DMS79 treated with DMSO at 0.1 percent for 48 hours (cell line): ENCODE results near the gene BBC3.

Source experiments
- DNase-seq: peaks from one replicate; lab custom pipeline; 2025; lab: John Stamatoyannopoulos, UW

BBC3 gene

GRCh38 chr19:47195434-47195833 lies 35.6 kb downstream of the BBC3 start:
- DNase-seq: no peak

GRCh38 chr19:47190167-47190727 lies 40.8 kb downstream of the BBC3 start:
- DNase-seq: peak; percentile 76

DNA sequence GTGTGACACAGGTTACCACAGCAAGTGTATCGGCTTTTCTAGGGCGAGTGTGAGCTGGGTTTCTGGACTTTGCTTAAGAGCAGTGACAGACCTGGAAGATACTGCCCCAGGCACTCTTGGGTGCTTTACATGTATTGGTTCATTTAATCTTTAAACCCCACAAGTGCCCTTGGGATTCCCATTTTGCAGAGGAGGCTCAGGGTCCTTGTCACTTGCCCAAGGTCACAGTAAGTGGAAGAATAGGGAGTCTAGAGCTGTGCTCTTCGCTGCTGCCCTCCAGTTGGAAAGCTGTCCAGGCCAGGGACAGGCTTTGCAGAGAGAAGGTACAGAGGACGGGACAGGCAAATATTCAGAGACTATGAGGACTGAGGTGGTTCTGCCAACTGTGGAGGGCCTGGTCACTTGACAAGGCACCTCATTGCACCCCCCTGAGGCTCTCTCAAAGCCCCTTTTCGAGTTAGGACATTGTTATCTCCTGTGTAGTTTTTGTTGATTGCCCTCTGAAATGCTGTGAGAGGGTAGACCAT lies 42.4 kb downstream of the BBC3 start:
- DNase-seq: no peak

DNA sequence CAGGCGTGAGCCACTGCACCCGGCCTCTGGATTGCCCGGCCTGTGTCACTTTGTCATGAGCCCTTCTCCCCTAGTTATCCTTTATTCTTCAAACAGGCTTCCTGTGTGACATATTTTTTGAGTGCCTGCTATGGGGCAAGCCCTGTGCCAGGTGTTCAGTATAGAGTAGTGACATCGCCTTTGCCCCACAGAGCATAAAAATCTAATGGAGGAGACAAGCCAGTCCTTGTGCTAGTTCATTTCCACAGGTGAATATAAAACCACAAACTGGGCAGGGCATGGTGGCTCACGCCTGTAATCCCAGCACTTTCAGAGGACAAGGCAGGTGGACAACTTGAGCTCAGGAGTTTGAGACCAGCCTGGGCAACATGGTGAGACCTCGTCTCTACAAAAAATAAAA lies 43.2 kb downstream of the BBC3 start:
- DNase-seq: no peak

DNA sequence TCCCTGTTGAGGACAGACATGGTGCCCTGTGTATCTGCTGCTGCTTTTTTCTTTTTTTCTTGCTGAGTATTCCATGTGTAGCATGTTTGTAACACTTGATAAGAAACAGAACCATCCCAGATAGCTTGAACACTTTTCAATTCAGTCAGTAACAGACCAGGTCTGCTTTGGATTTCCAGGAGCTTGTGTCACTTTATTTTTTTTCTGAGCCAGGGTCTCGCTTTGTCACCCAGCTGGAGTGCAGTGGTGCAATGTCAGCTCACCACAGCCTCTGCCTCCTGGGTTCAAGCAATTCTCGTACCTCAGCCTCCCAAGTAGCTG lies 43.7 kb downstream of the BBC3 start:
- no peak for DNase-seq

DNA sequence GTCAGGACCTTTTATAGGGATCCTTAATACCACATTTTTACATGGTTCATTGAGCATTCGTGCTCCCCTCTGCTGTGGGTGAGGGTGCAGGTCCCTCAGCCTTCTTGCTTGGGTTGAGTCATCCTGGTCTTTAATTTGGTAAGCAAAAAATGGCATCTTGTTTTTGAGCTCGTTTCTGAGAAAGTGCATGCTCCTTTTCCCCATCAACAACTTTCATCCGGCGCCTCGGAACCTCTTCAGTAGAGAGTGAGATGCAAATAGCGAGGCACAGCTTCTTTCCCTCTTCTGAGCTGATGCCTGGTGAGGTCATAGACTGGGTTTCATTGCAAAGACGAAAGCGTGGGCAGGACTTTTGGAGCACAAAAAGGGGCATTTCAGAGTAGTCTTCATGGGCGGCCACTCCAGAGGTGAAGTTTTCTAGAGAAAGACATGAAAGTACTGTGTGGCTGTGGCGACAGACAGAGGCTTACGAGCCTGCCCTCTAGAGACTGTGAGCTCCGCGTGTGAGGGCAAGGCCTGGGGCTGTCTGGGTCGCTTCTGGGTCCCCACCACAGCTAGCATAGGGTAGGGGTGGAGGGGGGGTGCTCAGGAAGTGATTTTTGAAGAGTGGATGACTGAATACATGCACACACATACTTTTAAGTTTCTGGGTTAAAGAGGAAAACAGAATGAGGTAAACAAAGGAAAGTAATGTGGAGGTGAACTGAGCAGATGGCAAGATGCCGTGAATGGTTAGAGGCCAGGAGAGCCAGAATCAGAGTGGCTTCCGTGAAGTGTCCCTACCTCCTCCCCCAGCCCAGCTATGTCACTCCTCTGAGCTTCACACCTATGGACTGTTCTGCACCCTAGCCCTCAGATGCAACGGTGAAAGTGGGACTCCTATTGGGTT lies 44.3 kb downstream of the BBC3 start:
- DNase-seq: no peak

DNA sequence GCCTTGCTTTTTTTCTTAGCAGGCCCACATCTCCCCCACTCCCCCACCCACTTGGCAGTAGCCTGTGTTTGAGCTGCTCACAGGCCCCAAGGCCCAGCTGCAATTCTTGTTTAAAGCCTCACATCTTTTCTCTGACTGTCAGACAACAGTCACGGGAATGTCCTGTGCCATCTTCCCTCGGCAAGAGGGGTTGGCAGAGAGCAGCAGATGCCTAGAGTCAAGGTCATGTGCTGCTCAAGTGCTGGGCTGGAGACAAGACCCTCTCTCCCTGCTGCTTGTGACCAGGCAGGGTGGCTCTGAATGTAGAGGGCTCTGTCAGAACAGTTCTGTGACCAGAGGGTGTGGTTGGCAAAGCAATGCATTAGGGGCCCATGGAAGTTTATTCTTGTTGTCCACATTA lies 47.4 kb downstream of the BBC3 start:
- no peak for DNase-seq

DNA sequence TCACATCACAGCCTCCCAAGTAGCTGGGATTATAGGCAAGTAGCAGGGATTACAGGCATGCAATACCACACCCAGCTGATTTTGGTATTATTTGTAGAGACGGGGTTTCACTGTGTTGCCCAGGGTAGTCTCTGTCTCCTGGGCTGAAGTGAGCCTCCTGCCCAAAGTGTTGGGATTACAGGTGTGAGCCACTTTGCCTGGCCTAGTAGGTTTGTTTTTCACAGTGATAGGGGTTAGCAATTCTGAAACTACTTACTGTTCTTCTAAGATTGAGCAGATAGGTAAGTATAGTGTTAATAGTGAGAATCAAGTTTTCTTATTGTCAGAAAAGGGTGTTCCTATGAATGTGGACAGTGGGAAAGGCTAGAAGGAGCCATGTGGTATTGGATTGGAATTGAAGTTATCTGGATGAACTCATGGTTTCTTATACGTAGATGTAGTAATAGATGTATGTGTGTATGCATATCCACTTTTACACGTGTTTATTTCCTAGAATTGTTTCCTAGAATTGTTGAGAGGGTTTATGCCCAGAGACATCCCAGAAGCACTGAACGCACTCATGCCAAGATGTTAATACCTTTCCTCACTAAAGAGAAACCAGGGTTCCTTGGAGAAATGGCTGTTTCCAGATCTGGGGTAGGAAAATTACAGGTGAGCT lies 51.2 kb downstream of the BBC3 start:
- DNase-seq: no peak

DNA sequence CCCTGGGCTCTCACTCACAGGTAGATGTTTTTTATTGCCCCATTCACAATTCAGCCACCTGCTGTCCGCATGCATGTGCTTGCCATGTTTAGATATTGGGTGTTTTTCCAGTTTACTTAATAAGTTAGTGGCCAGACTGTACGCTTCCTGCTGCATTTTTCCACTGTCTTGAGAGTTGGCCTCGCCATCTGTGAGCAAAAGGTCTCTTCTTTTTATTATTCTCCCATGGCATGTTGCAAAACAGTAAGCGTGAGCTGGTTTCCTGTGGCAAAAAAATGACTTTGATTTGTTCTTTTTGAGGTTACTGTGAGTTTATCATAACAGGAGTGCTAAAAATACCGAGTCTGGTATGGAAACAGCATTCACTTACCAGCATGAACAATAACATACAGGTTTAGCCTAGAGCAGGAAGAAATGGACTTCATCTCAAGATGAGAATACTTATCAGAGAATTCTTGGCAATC lies 54.3 kb downstream of the BBC3 start:
- no peak for DNase-seq

DNA sequence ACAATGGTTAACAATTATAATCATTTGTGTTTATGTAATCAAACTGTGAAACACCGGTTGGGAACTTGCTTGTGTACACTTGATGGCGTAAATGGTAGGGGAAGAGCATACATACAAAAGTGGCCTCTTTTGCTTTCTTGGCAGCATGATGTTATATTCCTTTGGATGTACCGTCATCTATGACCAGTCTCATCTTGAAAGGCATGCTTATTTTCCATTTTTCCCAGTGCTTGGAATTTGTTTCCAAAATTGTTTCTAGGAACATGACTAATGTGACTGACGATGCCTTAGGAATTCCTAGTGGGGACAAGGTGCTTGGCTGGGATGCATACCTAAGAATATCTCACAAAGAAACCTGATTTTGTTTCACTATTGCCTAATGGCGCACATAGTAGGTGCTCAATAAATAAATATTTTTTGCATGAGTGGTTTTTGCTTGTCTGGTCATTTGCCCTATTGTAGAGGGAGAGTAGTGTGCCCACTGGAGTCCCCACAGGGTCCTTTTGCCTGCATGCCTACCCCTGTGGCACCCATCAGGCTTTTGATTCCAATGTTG lies 54.9 kb downstream of the BBC3 start:
- no peak for DNase-seq

GRCh38 chr19:47172666-47173455 lies 58.1 kb downstream of the BBC3 start:
- peak; percentile 4 for DNase-seq
